Activated CD4-positive, alpha-beta memory T cell treated with anti-CD3 and anti-CD28 coated beads for 36 hours (primary cell): ENCODE results near the gene ST6GALNAC4. TPM values are rescaled to one million over a fixed set of nuclear protein-coding genes. Genes with fewer than 3 reads are reported as not detected.

Experiments used
- CTCF ChIA-PET: fragments of 350-600 bp; sonication (Branson Sonifier 250); formaldehyde crosslinking; loops from one replicate; lab custom pipeline; 2021; ENCODE audit warnings: antibody characterized with exemption, inconsistent platforms; lab: Charles Lee
- POLR2A ChIA-PET: fragments of 350-600 bp; sonication (Branson Sonifier 250); formaldehyde crosslinking; loops from one replicate; lab custom pipeline; 2021; ENCODE audit warnings: antibody characterized with exemption; lab: Charles Lee
- DNase-seq: peaks from one replicate; pipeline ENCODE4 v3.0.0-alpha.2; 2020
- H3K27ac Mint-ChIP-seq: one replicate; pipeline ENCODE4 v1.8.0; 2021; ENCODE audit warnings: mixed read lengths
- H3K27me3 Mint-ChIP-seq: one replicate; pipeline ENCODE4 v1.8.0; 2021; ENCODE audit warnings: mixed read lengths
- H3K36me3 Mint-ChIP-seq: one replicate; pipeline ENCODE4 v1.8.0; 2021; ENCODE audit warnings: mixed read lengths
- H3K4me1 Mint-ChIP-seq: one replicate; pipeline ENCODE4 v1.8.0; 2021; ENCODE audit warnings: low read depth, mixed read lengths
- H3K4me3 Mint-ChIP-seq: one replicate; pipeline ENCODE4 v1.8.0; 2021; ENCODE audit warnings: mild to moderate bottlenecking, mixed read lengths
- H3K9me3 Mint-ChIP-seq: one replicate; pipeline ENCODE4 v1.8.0; 2021; ENCODE audit warnings: mixed read lengths
- intact Hi-C: fragments of 100-400 bp; cut with micrococcal nuclease; formaldehyde crosslinking; loops from one replicate; pipeline ENCODE4 v1.15.1; 2023
- total RNA-seq, 2 experiments: library from RNA; stranded (reverse); gene quantifications; one replicate each; pipeline ENCODE4 v1.2.3, GENCODE V29; 2021

The ST6GALNAC4 gene
- total RNA-seq, 2 experiments from 2014 or later, result 21.2 to 23.5 TPM

- intact Hi-C loops, result loop anchor here (5.0 kb wide), 1 partner anchor 159 kb away; no protein-coding TSS in a partner anchor
- DNase-seq, result no peak
- Mint-ChIP-seq H3K9me3 (no peaks in the 10 kb centered on the region), H3K4me1 (peaks cover 91% of the 10 kb centered on the region), H3K27me3 (no peaks in the 10 kb centered on the region), H3K27ac (peak overlapping the region; percentile 26), H3K36me3 (peaks cover 7% of the 10 kb centered on the region), H3K4me3 (no peak overlapping the region)
- ChIA-PET CTCF (interaction anchor here (0.9 to 9.9 kb wide), 6 partner anchors 9 to 76 kb away, joined by 3 to 142 read pairs (median 4); no protein-coding TSS in a partner anchor), POLR2A (no interaction called here)
Measured at GRCh38 chr9:127958728-127959127, 41.9 kb upstream of the ST6GALNAC4 start.

GRCh38 chr9:127955294-127956015, 38.6 kb upstream of the ST6GALNAC4 start:
- DNase-seq, result peak; percentile 95
- no peaks in the 10 kb centered on the region for H3K27me3 Mint-ChIP-seq
- intact Hi-C loops, result loop anchor here (1.0 to 5.0 kb wide), 5 partner anchors 15 to 162 kb away; no protein-coding TSS in a partner anchor
- H3K36me3 Mint-ChIP-seq, result peaks cover 3% of the 10 kb centered on the region
- peaks cover 80% of the 10 kb centered on the region for H3K4me1 Mint-ChIP-seq
- H3K9me3 Mint-ChIP-seq, result no peaks in the 10 kb centered on the region
- ChIA-PET CTCF (interaction anchor here (0.6 to 9.9 kb wide), 27 partner anchors 8 to 162 kb away, joined by 3 to 142 read pairs (median 6); partner anchors contain the start of gene EEIG1), POLR2A (interaction anchor here (1.1 to 2.7 kb wide), 7 partner anchors 8 to 71 kb away, joined by 3 to 31 read pairs (median 6); partner anchors contain the start of gene EEIG1)
- H3K27ac Mint-ChIP-seq, result peak overlapping the region; percentile 92
- H3K4me3 Mint-ChIP-seq, result peak overlapping the region; percentile 30

- no peak overlapping the region for H3K4me3 Mint-ChIP-seq
- no peaks in the 10 kb centered on the region for H3K27me3 Mint-ChIP-seq
- H3K27ac Mint-ChIP-seq, result peak overlapping the region; percentile 92
- ChIA-PET POLR2A (interaction anchor here (1.1 to 2.7 kb wide), 8 partner anchors 8 to 77 kb away, joined by 3 to 31 read pairs (median 6); partner anchors contain the start of gene EEIG1), CTCF (interaction anchor here (0.7 to 9.9 kb wide), 22 partner anchors 9 to 163 kb away, joined by 3 to 142 read pairs (median 10); partner anchors contain the start of gene EEIG1)
- no peaks in the 10 kb centered on the region for H3K9me3 Mint-ChIP-seq
- H3K4me1 Mint-ChIP-seq, result peaks cover 78% of the 10 kb centered on the region
- H3K36me3 Mint-ChIP-seq, result peaks cover 5% of the 10 kb centered on the region
- no peak for DNase-seq
- intact Hi-C loops, result loop anchor here (1.0 to 5.0 kb wide), 5 partner anchors 15 to 162 kb away; no protein-coding TSS in a partner anchor
Measured at GRCh38 chr9:127954831-127955293, 38.0 kb upstream of the ST6GALNAC4 start.

- Mint-ChIP-seq H3K9me3 (no peaks in the 10 kb centered on the region), H3K27ac (peak overlapping the region; percentile 92), H3K4me1 (peaks cover 69% of the 10 kb centered on the region), H3K4me3 (no peak overlapping the region), H3K27me3 (no peaks in the 10 kb centered on the region), H3K36me3 (peaks cover 5% of the 10 kb centered on the region)
- CTCF ChIA-PET, result interaction anchor here (1.0 to 9.9 kb wide), 12 partner anchors 10 to 164 kb away, joined by 3 to 142 read pairs (median 14); partner anchors contain the start of gene EEIG1
- POLR2A ChIA-PET, result interaction anchor here (1.1 to 2.7 kb wide), 7 partner anchors 9 to 78 kb away, joined by 3 to 31 read pairs (median 6); partner anchors contain the start of gene EEIG1
- intact Hi-C loops, result no loop called here
- DNase-seq, result peak; percentile 46
Measured at GRCh38 chr9:127953768-127954505, 37.1 kb upstream of the ST6GALNAC4 start.

GRCh38 chr9:127953154-127953553, 36.3 kb upstream of the ST6GALNAC4 start:
- DNase-seq, result no peak
- CTCF ChIA-PET, result interaction anchor here (1.1 to 9.9 kb wide), 6 partner anchors 10 to 164 kb away, joined by 3 to 142 read pairs (median 16); no protein-coding TSS in a partner anchor
- no peaks in the 10 kb centered on the region for H3K27me3 Mint-ChIP-seq
- peaks cover 5% of the 10 kb centered on the region for H3K36me3 Mint-ChIP-seq
- POLR2A ChIA-PET, result interaction anchor here (1.3 kb wide), 1 partner anchor 82 kb away, joined by 3 read pairs; no protein-coding TSS in a partner anchor
- H3K4me3 Mint-ChIP-seq, result no peak overlapping the region
- intact Hi-C loops, result no loop called here
- H3K27ac Mint-ChIP-seq, result peak overlapping the region; percentile 23
- no peaks in the 10 kb centered on the region for H3K9me3 Mint-ChIP-seq
- peaks cover 67% of the 10 kb centered on the region for H3K4me1 Mint-ChIP-seq

GRCh38 chr9:127950513-127951289, 33.9 kb upstream of the ST6GALNAC4 start:
- POLR2A ChIA-PET, result no interaction called here
- Mint-ChIP-seq H3K9me3 (no peaks in the 10 kb centered on the region), H3K27me3 (no peaks in the 10 kb centered on the region), H3K36me3 (peaks cover 4% of the 10 kb centered on the region), H3K4me3 (no peak overlapping the region), H3K4me1 (peaks cover 49% of the 10 kb centered on the region), H3K27ac (peak overlapping the region; percentile 53)
- DNase-seq, result no peak
- intact Hi-C loops, result no loop called here
- CTCF ChIA-PET, result interaction anchor here (1.4 to 9.9 kb wide), 2 partner anchors 8 to 84 kb away, joined by 6 to 120 read pairs; no protein-coding TSS in a partner anchor

GRCh38 chr9:127949827-127950512, 33.1 kb upstream of the ST6GALNAC4 start:
- H3K4me3 Mint-ChIP-seq, result no peak overlapping the region
- ChIA-PET POLR2A (interaction anchor here (0.6 to 1.2 kb wide), 2 partner anchors 23 to 69 kb away, joined by 3 to 4 read pairs; no protein-coding TSS in a partner anchor), CTCF (interaction anchor here (0.5 to 9.9 kb wide), 6 partner anchors 7 to 168 kb away, joined by 3 to 120 read pairs (median 3); partner anchors contain the start of gene CDK9)
- H3K4me1 Mint-ChIP-seq, result peaks cover 42% of the 10 kb centered on the region
- intact Hi-C loops, result no loop called here
- DNase-seq, result no peak
- peaks cover 8% of the 10 kb centered on the region for H3K36me3 Mint-ChIP-seq
- no peaks in the 10 kb centered on the region for H3K27me3 Mint-ChIP-seq
- H3K27ac Mint-ChIP-seq, result peak overlapping the region; percentile 53
- H3K9me3 Mint-ChIP-seq, result no peaks in the 10 kb centered on the region

- Mint-ChIP-seq H3K27ac (no peak overlapping the region), H3K9me3 (no peaks in the 10 kb centered on the region), H3K4me3 (no peak overlapping the region), H3K27me3 (no peaks in the 10 kb centered on the region), H3K4me1 (peaks cover 33% of the 10 kb centered on the region), H3K36me3 (peaks cover 18% of the 10 kb centered on the region)
- CTCF ChIA-PET, result interaction anchor here (1.0 to 15.3 kb wide), 3 partner anchors 86 to 177 kb away, joined by 3 to 347 read pairs (median 6); no protein-coding TSS in a partner anchor
- DNase-seq, result no peak
- POLR2A ChIA-PET, result no interaction called here
- intact Hi-C loops, result no loop called here
Measured at GRCh38 chr9:127947841-127948710, 31.2 kb upstream of the ST6GALNAC4 start.

GRCh38 chr9:127946728-127947127, 29.9 kb upstream of the ST6GALNAC4 start:
- Mint-ChIP-seq H3K27me3 (no peaks in the 10 kb centered on the region), H3K36me3 (peaks cover 26% of the 10 kb centered on the region), H3K27ac (no peak overlapping the region), H3K4me1 (peaks cover 30% of the 10 kb centered on the region), H3K4me3 (no peak overlapping the region), H3K9me3 (no peaks in the 10 kb centered on the region)
- intact Hi-C loops, result no loop called here
- POLR2A ChIA-PET, result no interaction called here
- DNase-seq, result no peak
- CTCF ChIA-PET, result interaction anchor here (1.2 to 15.3 kb wide), 2 partner anchors 9 to 90 kb away, joined by 3 to 347 read pairs; no protein-coding TSS in a partner anchor
